ENCODE data around the gene DAG1. TPM values are rescaled to one million over a fixed set of nuclear protein-coding genes. Genes with fewer than 3 reads are reported as not detected.

DAG1 gene
- total and polyA plus RNA-seq, 8 donors, result 15.5 to 108 (median 70.0) TPM

- Histone ChIP-seq H3K36me3 (peaks cover 0 to 16% (median 6%) of the 10 kb centered on the region in 3 donors), H3K4me3 (no peak overlapping the region), H3K9me3 (no peaks in the 10 kb centered on the region), H3K27me3 (no peaks in the 10 kb centered on the region), H3K4me1 (peaks cover 5 to 21% (median 19%) of the 10 kb centered on the region in 3 donors), H3K27ac (no peak overlapping the region)
- no peak for TF ChIP-seq CTCF (IDR thresholded peaks at IDR 0.05)
- intact Hi-C loops (cut with DNase I), result no loop called here
- DNase-seq (no peak), ATAC-seq (no peak), FAIRE-seq (no peak)
- WGBS, 2 donors, result 94 to 98% methylated on average over 3 of the region's 3 CpGs
These were observed 36.8 kb downstream of the DAG1 start for GRCh38 chr3:49506906-49507305.

GRCh38 chr3:49509028-49509561 is 39.0 kb downstream of the DAG1 start:
- intact Hi-C loops (cut with DNase I), result no loop called here
- peaks cover 19 to 32% (median 25%) of the 10 kb centered on the region in 3 donors for H3K4me1 ChIP-seq
- no peak overlapping the region for H3K27ac ChIP-seq
- no peak for TF ChIP-seq CTCF (IDR thresholded peaks at IDR 0.05)
- no peak for FAIRE-seq
- no peak for DNase-seq
- H3K9me3 ChIP-seq, result no peaks in the 10 kb centered on the region
- peaks cover 0 to 19% (median 6%) of the 10 kb centered on the region in 3 donors for H3K36me3 ChIP-seq
- H3K4me3 ChIP-seq, result no peak overlapping the region
- no peaks in the 10 kb centered on the region for H3K27me3 ChIP-seq
- ATAC-seq, result peak in 1 of 4 donors; percentile 6
- WGBS, 2 donors, result 31 to 35% methylated on average over 2 of the region's 2 CpGs

- Histone ChIP-seq H3K36me3 (peaks cover 0 to 19% (median 6%) of the 10 kb centered on the region in 3 donors), H3K27me3 (no peaks in the 10 kb centered on the region), H3K4me3 (no peak overlapping the region), H3K4me1 (peaks cover 17 to 27% (median 18%) of the 10 kb centered on the region in 3 donors), H3K27ac (no peak overlapping the region), H3K9me3 (no peaks in the 10 kb centered on the region)
- intact Hi-C loops (cut with DNase I), result loop anchor here in 1 of 3 donors (5.0 kb wide), 1 partner anchor 39 kb away; the partner anchor contains the start of gene DAG1
- no peak for DNase-seq
- TF ChIP-seq CTCF (IDR thresholded peaks at IDR 0.05), result no peak
- WGBS, 2 donors, result 84% methylated on average over 2 of the region's 2 CpGs
- no peak for ATAC-seq
- FAIRE-seq, result no peak
These were observed 41.6 kb downstream of the DAG1 start for GRCh38 chr3:49511639-49512038.

GRCh38 chr3:49512781-49513355 is 42.8 kb downstream of the DAG1 start:
- no peak for TF ChIP-seq CTCF (IDR thresholded peaks at IDR 0.05)
- no peaks in the 10 kb centered on the region for H3K9me3 ChIP-seq
- peak; percentile 59 to 85 (median 72) for ATAC-seq
- 51 to 63% methylated on average over 1 of the region's 1 CpG for WGBS, 2 donors
- no peak for DNase-seq
- intact Hi-C loops (cut with DNase I), result loop anchor here in 1 of 3 donors (5.0 kb wide), 1 partner anchor 41 kb away; the partner anchor contains the start of gene DAG1
- H3K27me3 ChIP-seq, result no peaks in the 10 kb centered on the region
- H3K4me1 ChIP-seq, result peaks cover 17 to 19% (median 18%) of the 10 kb centered on the region in 3 donors
- H3K36me3 ChIP-seq, result peaks cover 0 to 19% (median 6%) of the 10 kb centered on the region in 3 donors
- H3K27ac ChIP-seq, result peak overlapping the region in 2 of 4 donors; percentile 39 to 42
- no peak overlapping the region for H3K4me3 ChIP-seq
- FAIRE-seq, result no peak
